ENCODE measurements around the gene UBE2D2.
A peak's percentile ranks its signal among the peaks of the same experiment; 100 is the strongest.
"Not testable (repeated sequence)": the region's sequence is repeated elsewhere in the genome, so short reads cannot be mapped to it uniquely, and the experiment has no call there.

Gene UBE2D2

DNA sequence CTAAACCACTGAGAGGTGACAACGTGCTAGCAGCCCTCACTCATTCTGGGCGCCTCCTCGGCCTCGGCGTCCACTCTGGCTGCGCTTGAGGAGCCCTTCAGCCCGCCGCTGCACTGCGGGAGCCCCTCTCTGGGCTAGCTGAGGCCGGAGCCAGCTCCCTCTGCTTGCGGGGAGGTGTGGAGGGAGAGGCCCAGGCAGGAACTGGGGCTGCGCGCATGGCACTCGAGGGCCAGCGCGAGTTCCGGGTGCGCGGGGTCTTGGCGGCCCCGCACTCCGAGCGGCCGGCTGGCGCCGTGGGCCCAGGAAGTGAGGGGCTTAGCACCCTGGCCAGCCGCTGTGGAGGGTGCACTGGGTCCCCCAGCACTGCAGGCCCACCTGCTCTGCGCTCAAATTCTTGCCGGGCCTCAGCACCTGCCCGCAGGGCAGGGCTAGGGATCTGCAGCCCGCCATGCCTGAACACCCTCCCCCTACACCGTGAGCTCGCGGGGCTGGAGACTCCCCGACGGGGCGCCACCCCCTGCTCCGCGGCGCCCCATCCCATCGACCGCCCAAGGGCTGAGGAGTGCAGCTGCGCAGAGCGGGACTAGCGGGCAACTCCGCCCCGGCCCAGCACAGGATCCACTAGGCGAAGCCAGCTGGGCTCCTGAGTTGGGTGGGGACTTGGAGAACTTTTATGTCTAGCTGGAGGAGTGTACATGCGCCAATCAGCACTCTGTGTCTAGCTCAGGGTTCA, 11.8 kb upstream of the UBE2D2 start:
- no peak for DNase-seq

DNA sequence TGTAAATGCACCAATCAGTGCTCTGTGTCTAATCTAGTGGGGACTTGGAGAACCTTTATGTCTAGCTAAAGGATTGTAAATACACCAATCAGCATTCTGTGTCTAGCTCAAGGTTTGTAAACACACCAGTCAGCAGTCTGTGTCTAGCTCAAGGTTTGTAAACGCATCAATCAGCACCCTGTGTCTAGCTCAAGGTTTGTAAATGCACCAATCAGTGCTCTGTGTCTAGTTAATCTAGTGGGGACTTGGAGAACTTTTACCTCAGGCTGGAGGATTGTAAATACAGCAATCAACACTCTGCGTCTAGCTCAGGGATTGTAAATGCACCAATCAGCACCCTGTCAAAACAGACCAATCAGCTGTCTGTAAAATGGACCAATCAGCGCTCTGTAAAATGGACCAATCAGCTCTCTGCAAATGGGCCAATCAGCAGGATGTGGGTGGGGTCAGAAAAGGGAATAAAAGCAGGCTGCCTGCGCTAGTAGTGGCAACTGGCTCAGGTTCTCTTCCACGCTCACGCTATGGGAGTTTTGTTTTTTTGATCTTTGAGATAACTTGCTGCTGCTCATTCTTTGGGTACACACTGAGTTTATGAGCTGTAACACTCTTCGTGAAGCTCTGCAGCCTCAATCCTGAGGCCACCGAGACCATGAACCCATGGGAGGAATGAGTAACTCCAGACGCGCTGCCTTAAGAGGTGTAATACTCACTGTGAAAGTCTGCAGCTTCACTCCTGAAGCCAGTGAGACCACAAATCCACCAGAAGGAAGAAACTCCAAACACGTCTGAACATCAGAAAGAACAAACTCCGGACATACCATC, 10.9 kb upstream of the UBE2D2 start:
- DNase-seq: not testable (repeated sequence)

DNA sequence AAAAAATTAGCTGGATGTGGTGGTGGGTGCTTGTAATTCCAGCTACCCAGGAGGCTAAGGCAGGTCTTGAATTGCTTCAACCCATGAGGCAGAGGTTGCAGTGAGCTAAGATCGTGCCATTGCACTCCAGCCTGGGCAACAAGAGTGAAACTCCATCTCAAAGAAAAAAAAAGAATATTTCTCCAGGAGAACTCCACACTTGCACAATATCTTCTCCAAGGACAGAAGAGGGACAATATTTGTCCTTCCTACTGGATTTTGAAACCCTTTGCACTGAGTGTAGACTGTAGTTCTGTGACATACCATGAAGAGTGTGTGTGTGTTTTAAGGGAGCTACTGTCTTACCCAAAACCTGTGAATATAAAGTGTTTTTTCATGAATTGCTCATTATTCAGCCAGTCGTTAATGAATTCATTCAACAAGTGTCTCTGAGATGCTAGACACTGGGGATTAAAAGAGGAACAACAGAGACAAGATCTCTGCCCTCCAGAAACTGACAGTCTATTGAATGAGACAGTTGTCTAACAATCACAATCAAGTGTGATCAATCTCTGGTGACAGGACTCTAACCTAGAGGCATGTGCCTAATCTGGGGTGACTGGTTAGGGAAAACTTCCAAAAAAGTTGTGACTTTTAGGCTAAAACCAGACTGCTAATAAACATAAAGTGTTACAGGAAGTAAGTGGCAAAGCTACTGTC, 9.8 kb upstream of the UBE2D2 start:
- DNase-seq: no peak

DNA sequence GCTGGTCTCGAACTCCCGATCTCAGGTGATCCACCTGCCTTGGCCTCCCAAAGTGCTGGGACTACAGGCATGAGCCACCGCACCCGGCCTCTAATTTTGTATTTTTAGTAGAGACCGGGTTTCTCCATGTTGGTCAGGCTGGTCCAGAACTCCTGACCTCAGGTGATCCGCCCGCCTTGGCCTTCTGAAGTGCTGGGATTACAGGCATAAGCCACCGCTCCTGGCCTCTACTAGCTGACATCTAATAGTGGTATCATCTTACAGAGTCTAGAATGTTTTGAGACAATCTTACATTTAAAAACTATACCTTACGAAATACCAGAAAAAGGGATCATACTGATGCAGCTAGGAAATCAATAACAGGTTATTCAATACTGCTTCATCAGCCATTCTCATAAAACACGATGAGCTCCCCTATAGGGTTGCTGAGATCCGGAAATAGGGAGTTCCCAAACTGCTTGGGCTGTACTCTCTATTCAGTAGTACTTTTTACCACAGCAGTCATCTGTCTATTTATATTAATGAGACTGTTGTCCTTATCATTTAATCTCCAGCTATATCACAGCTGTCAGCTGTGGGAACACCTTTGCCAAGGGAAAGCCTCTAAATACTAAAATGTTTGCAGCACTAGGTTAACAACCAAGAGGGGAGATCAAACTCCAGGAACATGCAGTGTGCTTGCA, 8.1 kb upstream of the UBE2D2 start:
- no peak for DNase-seq

DNA sequence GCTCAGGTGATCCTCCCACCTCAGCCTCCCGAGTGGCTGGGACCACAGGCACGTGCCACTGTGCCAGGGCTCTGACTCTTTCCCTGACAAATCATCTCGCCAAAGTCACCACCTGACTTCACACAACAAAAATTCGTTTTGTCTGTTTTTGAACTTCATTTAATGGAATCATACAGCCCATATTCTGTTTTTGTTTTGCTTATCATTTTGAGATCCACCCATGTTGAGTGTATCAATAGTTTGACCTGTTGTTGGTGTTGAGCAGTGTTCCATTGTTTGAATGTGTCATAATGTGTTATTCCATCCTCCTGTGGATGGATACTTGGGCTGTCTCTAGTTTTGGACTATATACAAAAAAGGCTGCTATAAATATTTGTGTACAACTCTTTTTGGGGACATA, 6.9 kb upstream of the UBE2D2 start:
- DNase-seq: no peak

DNA sequence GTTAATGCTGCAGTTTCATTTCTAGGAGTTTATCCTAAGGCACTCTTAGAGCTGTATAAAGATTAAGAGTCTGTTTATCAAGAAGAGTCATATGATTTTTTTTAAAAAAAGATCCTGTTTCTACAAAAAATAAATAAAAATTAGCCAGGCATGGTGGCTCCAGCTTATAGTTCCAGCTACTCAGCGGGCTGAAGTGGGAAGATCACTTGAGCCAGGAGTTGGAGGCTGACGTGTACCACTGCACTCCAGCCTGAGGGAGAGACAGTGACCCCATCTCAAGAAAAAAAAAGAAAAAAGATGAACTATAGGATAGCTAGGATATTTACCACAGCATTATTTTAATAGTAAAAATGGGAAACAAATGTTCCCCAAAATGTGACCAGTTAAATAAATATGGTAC, 3.3 kb upstream of the UBE2D2 start:
- no peak for DNase-seq

DNA sequence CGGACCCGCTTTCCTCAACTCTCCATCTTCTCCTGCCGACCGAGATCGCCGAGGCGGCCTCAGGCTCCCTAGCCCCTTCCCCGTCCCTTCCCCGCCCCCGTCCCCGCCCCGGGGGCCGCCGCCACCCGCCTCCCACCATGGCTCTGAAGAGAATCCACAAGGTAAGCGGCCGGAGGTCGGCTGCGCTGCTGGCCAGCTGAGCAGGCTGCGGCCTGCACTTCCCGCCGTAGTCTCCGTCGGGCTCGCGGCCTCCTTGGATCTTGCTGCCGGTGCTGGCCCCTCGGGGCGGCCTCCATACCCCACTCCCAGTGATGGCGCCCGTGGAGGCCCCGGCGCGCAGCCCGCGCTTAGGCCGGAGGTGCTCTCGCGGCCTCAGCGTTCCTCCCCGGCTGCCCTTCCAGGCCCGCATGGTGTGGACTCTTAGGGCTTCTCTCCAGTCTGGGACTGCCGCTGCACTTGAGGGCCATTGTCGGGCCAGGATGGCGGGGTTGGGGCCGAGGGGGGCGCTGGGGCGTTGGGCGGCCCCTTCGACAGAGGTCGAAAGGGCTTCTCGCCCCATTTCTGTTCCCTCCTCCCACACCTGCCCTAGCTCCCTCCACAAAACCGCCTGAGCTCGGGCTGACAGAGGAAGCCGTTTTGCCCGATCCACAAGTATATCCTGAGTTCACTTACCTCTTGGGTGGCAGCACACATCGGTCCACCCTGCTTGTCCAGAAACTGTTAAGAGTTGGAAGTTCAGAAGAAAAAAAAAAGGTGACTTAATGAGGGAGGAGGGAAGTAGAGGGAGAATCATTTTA, 714 bp downstream of the UBE2D2 start:
- DNase-seq: no peak

DNA sequence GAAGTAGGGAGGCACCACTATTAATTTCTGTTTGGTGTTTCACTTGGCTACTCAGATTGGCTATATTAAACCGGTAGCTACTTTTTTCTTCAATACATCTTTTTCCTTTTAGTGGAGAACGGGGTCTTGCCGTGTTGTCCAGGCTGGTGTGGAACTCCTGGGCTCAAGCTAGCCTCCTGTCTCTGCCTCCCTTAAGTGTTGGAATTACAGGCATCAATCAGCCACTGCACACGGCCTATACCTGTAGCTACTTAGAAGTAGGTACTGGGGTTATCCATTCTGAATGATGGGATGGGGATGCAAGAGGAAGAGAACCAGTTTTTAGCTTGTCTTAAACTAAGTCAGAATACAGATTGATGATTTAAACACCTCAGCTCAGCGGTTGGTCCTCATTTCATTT, 1.7 kb downstream of the UBE2D2 start:
- DNase-seq: no peak

DNA sequence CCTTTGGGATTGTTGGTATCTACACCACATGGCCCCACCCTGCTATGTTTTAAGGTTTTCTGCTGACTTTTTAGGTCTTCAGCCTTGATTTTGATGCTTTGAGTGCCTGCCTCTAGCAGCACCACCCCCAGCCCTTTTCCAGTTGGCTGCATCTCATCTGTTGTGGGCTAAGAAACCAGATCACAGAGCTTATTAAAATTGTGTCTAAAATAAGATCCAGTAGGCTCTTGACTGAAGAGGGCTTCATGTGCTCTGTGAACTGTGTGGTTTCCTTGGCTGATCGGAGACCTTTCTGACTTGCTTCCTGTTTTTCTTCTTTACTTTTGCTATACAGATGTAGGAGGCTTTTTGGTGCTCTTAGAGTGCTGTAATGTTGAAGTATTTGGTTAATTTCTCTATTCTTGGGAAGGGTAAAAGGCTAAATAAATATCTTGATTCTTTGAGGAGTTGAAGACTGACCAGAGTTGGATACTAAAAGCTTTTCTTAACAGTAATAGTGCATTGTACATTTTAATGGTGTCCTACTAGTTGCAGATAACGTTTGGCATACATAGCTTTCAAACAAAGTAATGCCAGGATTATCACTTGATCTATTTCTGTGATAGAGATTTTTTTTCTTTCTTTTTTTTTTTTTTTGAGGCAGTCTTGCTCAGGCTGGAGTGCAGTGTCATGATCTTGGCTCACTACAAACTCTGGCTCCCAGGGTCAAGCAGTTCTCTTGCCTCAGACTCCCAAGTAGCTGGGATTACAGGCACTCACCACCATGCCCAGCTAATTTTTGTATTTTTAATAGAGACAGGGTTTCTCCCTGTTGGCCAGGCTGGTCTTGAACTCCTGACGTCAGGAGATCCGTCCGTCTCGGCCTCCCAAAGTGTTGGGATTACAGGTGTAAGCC, 4.5 kb downstream of the UBE2D2 start:
- no peak for DNase-seq

DNA sequence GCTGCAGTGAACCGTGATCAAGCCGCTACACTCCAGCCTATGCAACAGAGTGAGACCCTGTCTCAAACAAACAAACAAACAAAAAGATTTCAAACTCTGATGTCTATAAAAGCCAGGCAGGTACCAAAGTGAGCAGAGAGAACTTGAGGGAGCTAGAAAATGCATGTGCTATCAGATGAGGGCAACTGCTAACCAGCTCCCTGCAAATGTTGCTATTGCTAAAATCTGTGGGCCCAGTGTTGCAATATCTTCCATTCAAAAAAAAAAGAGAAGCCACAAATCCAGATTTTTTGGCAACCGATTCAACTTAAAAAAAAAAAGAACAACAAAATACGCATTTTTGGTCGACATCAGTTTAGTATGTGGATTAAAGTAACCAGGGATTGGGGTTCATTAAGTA, 5.5 kb downstream of the UBE2D2 start:
- DNase-seq: no peak

DNA sequence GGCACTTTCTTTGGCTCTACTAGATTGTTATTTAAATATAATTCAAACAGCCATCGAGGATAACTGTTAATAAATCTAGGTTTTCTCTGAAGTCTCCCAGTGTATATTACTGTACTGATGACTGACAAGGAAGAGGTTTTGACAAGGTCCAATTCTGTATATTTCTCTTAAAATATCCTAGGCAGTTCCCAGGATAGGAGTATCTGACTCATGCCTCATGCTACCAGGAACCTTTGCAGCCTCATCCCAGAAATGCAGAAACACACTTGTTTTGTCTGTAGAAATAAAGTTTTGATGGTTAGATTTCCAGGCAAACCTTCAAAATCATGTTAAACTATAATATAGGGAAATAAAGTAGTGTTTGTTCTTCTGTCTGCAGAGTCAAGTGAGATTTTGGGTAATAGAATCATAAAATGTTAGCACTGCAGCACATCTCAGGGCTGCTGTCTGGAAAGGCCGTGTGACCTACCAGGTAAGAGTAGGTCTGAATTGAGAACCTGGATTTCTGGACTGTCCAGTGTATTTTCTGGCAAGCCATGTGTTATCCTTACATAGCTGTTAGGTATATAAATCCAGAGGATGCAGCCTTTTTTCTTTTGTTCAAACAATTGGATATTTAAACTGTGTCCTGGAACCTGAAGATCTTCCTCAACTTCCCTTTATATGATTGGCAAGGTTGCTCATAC, 8.3 kb downstream of the UBE2D2 start:
- no peak for DNase-seq

DNA sequence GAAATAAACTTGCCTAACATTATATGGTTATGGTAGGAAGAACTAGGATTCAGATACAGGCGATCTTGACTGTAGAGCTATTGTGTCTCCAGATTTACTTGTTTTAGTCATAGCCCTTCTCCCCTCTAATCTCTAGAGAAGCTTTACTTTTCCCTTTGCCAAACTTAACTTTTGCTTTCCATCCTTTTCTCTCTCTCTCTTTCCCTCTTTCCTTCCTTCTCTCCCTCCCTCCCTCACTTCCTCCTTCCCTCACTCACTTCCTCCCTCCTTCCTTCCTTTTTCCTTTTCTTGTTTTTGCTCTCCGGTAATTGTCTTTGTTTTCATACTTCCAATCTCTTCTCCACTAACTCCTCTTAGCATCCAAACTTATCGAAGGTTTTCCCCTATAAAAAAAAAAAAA, 10.4 kb downstream of the UBE2D2 start:
- no peak for DNase-seq

DNA sequence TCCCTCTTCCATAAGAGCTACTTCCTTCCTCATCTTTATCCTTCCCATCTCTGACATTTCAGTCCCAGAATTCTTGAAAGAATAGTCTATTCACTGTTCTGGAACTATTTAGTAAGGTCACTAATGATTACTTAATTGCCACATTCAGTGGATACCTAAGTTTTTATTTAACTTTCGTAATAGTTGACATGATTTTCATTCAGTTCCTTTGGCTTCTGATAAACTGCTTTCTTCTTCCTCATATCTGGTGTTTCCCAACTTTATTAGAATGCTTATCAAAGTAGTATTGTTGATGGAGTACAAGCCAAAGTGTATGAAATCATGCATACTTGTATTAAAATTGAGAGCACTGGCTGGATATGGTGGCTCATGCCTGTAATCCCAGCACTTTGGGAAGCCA, 10.8 kb downstream of the UBE2D2 start:
- DNase-seq: no peak

DNA sequence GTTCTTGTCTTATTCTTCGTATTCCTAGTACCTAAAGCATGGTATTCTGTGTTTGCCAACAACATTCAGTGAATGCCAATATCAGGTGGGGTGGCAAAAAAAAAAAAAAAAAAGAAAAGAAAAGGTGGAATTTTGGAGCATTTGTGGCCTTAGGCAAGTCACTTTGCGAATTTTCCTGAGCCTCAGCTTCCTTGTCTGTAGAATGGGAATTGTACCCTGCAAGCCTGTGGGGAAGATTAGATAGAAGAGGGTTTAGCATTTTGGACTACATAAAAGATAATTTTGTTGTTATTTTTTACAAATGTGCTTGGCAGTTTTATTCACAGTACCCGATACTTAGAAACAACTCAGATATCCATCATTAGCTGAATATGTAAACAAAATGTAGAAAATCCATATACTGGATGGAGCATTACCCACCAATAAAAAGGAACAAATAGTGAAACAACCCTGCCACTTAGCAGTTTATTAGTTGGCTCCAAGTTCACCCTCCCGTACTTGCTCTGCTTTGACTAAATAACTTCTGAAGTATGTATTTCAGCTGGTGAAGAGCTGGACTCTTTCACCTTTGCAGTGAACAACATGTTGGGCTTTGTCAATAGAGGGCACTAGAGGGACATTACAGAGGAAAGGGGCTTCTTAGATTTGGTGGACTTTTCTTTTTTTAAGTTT, 13.6 kb downstream of the UBE2D2 start:
- DNase-seq: peak in 1 of 2 experiments; percentile 36

DNA sequence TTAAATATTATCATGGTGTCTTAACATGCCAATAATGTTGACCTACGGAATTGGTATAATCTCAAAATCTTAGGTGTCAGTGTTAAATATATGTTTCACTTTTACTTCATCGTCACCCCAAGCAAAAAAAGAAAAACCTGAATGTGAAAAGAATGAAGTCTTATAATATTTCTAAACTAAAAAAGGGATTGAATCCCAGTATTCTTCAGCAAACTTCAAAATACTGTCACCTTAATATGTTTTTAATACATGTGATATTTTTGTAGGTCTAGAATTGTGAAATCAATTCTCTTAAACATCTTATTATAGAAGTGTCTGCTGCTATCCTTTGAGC, 14.1 kb downstream of the UBE2D2 start:
- DNase-seq: no peak

DNA sequence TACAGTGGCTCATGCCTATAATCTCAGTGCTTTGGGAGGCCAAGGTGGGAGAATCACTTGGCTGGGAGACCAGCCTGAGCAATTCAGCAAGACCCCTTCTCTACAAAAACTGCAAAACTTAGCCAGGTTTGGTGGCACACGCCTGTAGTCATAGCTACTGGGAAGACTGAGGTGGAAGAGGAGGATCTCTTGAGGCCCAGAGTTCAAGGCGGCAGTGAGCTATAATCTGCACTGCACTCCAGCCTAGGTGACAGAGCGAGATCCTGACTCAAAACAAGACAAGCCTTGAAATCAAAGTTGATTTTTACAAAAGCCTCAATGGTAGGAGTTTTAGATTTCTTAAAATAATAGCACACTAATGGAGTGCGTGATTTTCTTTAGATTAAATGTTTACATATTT, 14.6 kb downstream of the UBE2D2 start:
- no peak for DNase-seq

DNA sequence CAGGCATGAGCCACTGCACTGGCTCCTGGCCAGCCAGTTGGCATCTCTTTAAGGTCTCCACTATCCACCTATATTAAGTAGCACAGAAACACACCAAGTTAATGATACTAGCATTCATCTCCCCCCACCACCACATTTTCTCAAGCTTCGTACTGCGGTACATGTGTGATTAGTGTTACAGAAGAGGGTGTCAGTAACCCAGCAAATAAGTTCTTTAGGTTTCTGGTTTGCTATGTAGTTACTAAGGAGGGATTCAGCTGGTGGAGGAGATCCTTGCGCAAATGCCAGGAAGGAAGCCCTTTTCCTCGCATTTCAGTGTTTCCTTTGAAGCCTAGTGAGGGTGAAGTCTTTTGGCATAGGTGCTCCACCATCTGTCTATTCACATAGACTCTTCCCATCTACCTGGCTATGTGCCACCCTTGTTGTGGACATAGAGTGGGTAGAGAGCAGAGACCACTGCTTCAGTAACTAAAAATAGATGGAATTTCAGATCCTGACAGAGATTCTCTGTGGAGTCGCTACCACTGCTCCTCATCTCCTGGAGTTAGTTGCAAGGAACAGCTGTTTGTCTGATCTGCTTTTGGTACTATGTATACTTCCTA, 16.7 kb downstream of the UBE2D2 start:
- peak; percentile 36 to 84 for DNase-seq

DNA sequence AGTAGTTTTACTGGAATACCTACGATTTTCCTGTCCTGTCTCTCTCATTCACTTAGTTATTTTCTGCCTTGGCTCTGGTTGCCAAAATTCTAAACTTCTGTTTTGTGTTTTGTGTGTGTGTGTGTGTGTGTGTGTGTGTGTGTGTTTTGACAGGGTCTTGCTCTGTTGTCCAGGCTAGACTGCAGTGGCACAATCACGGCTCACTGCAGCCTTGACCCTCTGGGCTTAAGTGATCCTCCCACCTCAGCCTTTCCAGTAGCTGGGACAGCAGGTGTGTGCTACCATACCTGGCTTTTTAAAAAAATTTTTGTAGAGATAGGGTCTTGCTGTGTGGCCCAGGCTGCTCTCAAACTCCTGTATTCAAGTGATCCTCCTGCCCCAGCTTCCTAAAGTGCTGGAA, 17.2 kb downstream of the UBE2D2 start:
- no peak for DNase-seq

DNA sequence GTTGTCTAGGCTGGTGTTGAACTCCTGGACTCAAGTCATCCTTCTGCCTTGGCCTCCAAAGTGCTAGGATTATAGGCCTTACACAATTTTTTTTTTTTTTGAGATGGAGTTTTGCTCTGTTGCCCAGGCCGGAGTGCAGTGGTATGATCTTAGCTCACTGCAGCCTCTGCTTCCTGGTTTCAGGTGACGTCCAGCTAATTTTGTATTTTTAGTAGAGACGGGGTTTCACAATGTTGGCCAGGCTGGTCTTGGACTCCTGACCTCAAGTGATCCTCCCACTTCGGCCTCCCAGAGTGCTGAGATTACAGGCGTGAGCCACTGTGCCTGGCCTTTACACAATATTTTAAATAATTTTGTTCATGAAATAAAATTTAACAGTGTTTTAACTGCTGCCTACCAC, 21.0 kb downstream of the UBE2D2 start:
- not testable (repeated sequence) for DNase-seq

DNA sequence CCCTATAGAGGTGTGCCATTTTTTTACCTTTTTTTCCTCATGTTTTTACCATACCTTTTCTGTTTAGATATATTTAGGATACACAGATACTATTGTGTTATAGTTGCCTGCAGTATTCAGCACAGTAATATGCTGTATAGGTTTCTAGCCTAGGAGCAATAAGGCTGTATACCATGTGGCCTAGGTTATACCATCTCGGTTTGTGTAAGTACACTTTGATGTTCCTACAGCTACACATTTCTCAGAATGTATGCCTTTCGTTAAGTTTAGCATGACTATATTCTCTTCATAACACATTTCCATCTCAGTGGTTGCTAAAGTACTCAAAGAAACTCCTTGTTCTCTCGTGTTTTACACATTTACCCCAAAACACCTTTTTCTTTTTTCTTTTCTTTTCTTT, 23.0 kb downstream of the UBE2D2 start:
- no peak for DNase-seq
